Measurements from ENCODE around the gene KCNA3. TPM values are rescaled to one million over a fixed set of nuclear protein-coding genes. Genes with fewer than 3 reads are reported as not detected.

KCNA3 gene
- total RNA-seq, 2 experiments from 2014 or later, result 59.8 to 95.2 TPM

DNA sequence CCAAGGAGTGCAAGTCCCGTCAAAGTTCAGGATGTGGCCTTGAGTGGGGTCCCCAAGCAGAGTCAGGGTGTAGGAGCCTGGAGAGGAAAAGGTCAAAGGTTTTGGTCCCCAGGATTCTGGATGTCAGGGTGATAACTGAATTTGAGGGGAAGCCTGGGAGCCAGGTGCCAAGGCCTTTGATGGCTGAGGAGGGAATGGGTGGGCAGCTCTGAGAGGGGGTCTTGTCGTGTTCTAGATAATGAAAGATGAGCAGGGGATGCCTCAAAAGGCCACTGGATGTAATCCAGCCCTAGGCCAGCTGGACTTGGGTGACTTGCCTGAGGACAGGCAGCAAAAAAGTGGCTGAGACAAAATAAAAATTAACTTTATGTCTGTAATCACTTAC lies 41.1 kb downstream of the KCNA3 start:
- CTCF ChIA-PET, result interaction anchor here (1.9 to 6.6 kb wide), 2 partner anchors 9 to 13 kb away, joined by 7 to 90 read pairs; no protein-coding TSS in a partner anchor
- H3K9me3 Mint-ChIP-seq (ENCODE audit: low read depth), result no peaks in the 10 kb centered on the region
- no peak for ATAC-seq
- H3K4me3 Mint-ChIP-seq, result peak overlapping the region; percentile 53
- no peaks in the 10 kb centered on the region for H3K27me3 Mint-ChIP-seq
- peaks cover 25% of the 10 kb centered on the region for H3K4me1 Mint-ChIP-seq
- no peak for DNase-seq
- H3K36me3 Mint-ChIP-seq, result peaks cover 10% of the 10 kb centered on the region
- H3K27ac Mint-ChIP-seq, result peak overlapping the region; percentile 94

GRCh38 chr1:110631836-110632620 lies 42.7 kb downstream of the KCNA3 start:
- H3K27me3 Mint-ChIP-seq, result no peaks in the 10 kb centered on the region
- peaks cover 24% of the 10 kb centered on the region for H3K4me1 Mint-ChIP-seq
- CTCF ChIA-PET, result interaction anchor here (1.2 to 4.8 kb wide), 8 partner anchors 10 to 155 kb away, joined by 3 to 53 read pairs (median 29); partner anchors contain the start of gene KCNA3
- H3K36me3 Mint-ChIP-seq, result peaks cover 21% of the 10 kb centered on the region
- DNase-seq (no peak), ATAC-seq (no peak)
- H3K9me3 Mint-ChIP-seq (ENCODE audit: low read depth), result no peaks in the 10 kb centered on the region
- H3K4me3 Mint-ChIP-seq, result no peak overlapping the region
- H3K27ac Mint-ChIP-seq, result no peak overlapping the region

DNA sequence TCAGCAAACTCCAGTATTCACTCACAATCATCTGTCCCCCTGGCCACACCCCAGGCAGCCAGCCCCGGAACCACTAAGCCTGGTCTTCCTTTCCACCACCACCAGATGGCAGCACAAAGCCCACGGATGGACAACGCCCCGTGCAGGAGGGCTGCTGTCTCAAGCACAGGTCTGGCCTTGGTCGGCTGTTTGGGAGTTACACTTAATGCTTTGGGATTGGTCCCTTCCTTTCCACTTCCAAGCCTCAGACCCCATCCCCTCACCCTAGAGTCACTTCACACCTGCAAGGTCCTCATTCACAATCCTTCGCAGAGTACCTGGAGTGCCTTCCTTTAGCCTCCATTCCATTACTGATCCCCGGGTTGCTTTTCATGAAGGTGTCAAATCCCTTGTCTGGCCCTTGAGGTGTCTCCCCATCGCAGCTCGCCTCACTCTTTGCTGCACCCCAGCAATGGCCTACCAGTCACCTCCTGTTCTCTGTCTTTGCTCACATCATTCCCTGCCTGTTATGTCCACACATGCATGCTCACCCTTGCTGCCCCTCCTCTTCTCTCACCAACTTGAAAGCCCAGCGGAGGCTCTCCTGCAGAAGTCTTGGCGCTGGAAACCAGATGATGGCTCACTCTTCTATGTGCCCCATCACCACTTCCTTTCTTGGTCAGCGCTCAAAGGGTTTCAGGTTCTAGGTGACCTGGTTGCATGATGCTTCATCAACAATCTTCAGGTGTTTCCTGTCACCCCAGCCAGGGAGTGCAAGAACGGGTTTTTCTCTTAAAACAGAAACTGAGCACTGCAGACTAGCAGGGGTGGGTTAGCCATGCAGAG lies 43.7 kb downstream of the KCNA3 start:
- Mint-ChIP-seq H3K9me3 (ENCODE audit: low read depth) (no peaks in the 10 kb centered on the region), H3K4me1 (peaks cover 33% of the 10 kb centered on the region), H3K36me3 (peaks cover 26% of the 10 kb centered on the region), H3K27ac (no peak overlapping the region), H3K27me3 (no peaks in the 10 kb centered on the region), H3K4me3 (no peak overlapping the region)
- ATAC-seq, result peak; percentile 84
- CTCF ChIA-PET, result interaction anchor here (0.7 to 4.8 kb wide), 15 partner anchors 9 to 242 kb away, joined by 3 to 53 read pairs (median 10); partner anchors contain the start of genes CD53 and KCNA3
- DNase-seq, result peak; percentile 95

DNA sequence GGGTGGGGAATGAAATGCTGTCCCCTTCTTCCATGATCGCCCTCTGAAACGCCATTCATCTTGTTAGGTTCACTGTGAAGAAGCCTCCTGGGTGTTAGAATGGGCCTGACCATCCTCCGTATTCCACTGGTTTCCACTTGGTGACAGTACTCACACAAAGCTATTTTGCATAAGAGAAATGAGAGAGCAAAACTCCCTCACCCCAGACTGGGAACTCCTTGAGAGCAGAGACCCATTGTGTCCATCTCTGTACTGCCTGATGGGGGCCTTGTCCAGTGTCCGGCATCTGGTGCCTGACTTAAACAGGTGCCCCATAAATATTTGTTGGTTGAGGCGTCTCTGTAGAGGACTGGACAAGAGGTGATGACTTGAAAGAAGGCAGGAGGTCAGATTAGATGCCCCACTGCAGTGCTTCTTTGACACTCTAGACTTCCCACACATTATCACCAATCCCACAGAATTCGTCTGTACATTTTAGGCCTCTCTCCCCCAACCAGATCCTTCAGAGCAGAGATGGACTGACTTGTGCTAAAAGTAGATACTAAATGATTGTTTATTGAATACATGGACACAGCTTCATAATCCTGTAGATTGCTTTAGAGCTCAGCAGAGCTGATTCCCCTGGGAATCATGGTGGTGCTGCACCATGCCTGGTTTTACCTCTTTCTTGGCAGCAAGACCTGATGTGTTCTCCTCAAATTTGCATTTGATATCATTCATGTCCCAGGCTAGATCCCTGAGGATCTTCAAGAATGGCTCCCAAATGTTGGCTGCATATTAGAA lies 46.2 kb downstream of the KCNA3 start:
- H3K4me3 Mint-ChIP-seq, result no peak overlapping the region
- CTCF ChIA-PET, result interaction anchor here (1.2 to 4.8 kb wide), 10 partner anchors 9 to 153 kb away, joined by 3 to 53 read pairs (median 19); partner anchors contain the start of gene KCNA3

GRCh38 chr1:110627764-110628163 lies 47.0 kb downstream of the KCNA3 start:
- Mint-ChIP-seq H3K4me3 (no peak overlapping the region), H3K36me3 (peaks cover 42% of the 10 kb centered on the region), H3K27ac (no peak overlapping the region), H3K27me3 (no peaks in the 10 kb centered on the region), H3K9me3 (ENCODE audit: low read depth) (no peaks in the 10 kb centered on the region), H3K4me1 (peaks cover 38% of the 10 kb centered on the region)
- CTCF ChIA-PET, result interaction anchor here (1.5 to 2.9 kb wide), 2 partner anchors 11 to 41 kb away, joined by 3 to 11 read pairs; no protein-coding TSS in a partner anchor
- ATAC-seq, result no peak
- no peak for DNase-seq

More for the DNA sequence above, 46.2 kb downstream of the KCNA3 start:
- DNase-seq, result peak; percentile 37
- H3K27ac Mint-ChIP-seq, result no peak overlapping the region
- peaks cover 38% of the 10 kb centered on the region for H3K4me1 Mint-ChIP-seq
- H3K36me3 Mint-ChIP-seq, result peaks cover 37% of the 10 kb centered on the region
- no peaks in the 10 kb centered on the region for H3K9me3 Mint-ChIP-seq (ENCODE audit: low read depth)
- no peak for ATAC-seq
- H3K27me3 Mint-ChIP-seq, result no peaks in the 10 kb centered on the region

GRCh38 chr1:110626889-110627288 lies 47.9 kb downstream of the KCNA3 start:
- DNase-seq (peak; percentile 47), ATAC-seq (no peak)
- H3K4me1 Mint-ChIP-seq, result peaks cover 38% of the 10 kb centered on the region
- H3K4me3 Mint-ChIP-seq, result no peak overlapping the region
- CTCF ChIA-PET, result interaction anchor here (1.2 to 1.6 kb wide), 6 partner anchors 10 to 157 kb away, joined by 3 to 5 read pairs (median 4); no protein-coding TSS in a partner anchor
- H3K27me3 Mint-ChIP-seq, result no peaks in the 10 kb centered on the region
- no peaks in the 10 kb centered on the region for H3K9me3 Mint-ChIP-seq (ENCODE audit: low read depth)
- peaks cover 44% of the 10 kb centered on the region for H3K36me3 Mint-ChIP-seq
- peak overlapping the region; percentile 66 for H3K27ac Mint-ChIP-seq

Other genes starting within 250 kb of the KCNA3 start
- not detected for gene PROK1, start 223.8 kb downstream of the KCNA3 start, total RNA-seq
- not detected for gene KCNA10, start 155.8 kb downstream of the KCNA3 start, total RNA-seq
- 1 to 10 TPM; 2.4 to 3.7 TPM for gene KCNA2, start 68.6 kb downstream of the KCNA3 start, total RNA-seq
- gene CD53, start 198.2 kb upstream of the KCNA3 start, total RNA-seq, result 100 to 1,000 TPM; 403 to 439 TPM